Upper lobe of left lung (tissue), 6 donors: ENCODE measurements around the gene RHOXF1. TPM values are rescaled to one million over a fixed set of nuclear protein-coding genes. Genes with fewer than 3 reads are reported as not detected.
"Not testable (repeated sequence)": the region's sequence is repeated elsewhere in the genome, so short reads cannot be mapped to it uniquely, and the experiment has no call there.

ENCODE experiments used
- ATAC-seq, 2 donors: fragments of 200-7000 bp; cut with Tn5 transposase; one replicate each; pipeline ENCODE4 v1.9.1; 2022; ENCODE audit warnings: mild to moderate bottlenecking in 2 of 2, moderate library complexity in 2 of 2; ENCODE audit not compliant: low FRiP score in 2 of 2
- DNase-seq, 2 donors: peaks; one replicate each; pipeline ENCODE4 v3.0.0-alpha.2; 2019 to 2020
- H3K27ac ChIP-seq, 4 donors: fragments of 200-600 bp; sonication (generic); one replicate each; pipeline ENCODE4 v1.5.1; 2016 to 2019
- H3K27me3 ChIP-seq, 4 donors: fragments of 200-600 bp; sonication (generic); one replicate each; pipeline ENCODE4 v1.5.1; 2017 to 2019
- H3K36me3 ChIP-seq, 4 donors: fragments of 200-600 bp; sonication (generic); one replicate each; pipeline ENCODE4 v1.5.1; 2016 to 2019
- H3K4me1 ChIP-seq, 4 donors: fragments of 200-600 bp; sonication (generic); one replicate each; pipeline ENCODE4 v1.5.1; 2018 to 2019
- H3K4me3 ChIP-seq, 4 donors: fragments of 200-600 bp; sonication (generic); one replicate each; pipeline ENCODE4 v1.5.1; 2017 to 2019; ENCODE audit warnings: mild to moderate bottlenecking in 2 of 4, moderate library complexity in 1 of 4
- H3K9me3 ChIP-seq, 4 donors: fragments of 200-600 bp; sonication (generic); one replicate each; pipeline ENCODE4 v1.5.1; 2018 to 2019
- EP300 ChIP-seq, 4 donors: sonication (generic); formaldehyde crosslinking; IDR thresholded peaks; one replicate each; pipeline ENCODE4 v1.5.1; 2017; ENCODE audit warnings: antibody characterized with exemption in 4 of 4, control low read depth in 2 of 4
- POLR2A ChIP-seq, 4 donors: fragments of 450-650 bp; IDR thresholded peaks; one replicate each; pipeline ENCODE4 v1.5.1; 2016 to 2017; ENCODE audit warnings: antibody characterized with exemption in 4 of 4, mild to moderate bottlenecking in 2 of 4
- POLR2AphosphoS5 ChIP-seq, 2 donors: sonication (generic); formaldehyde crosslinking; IDR thresholded peaks; one replicate each; pipeline ENCODE4 v1.5.1; 2017; ENCODE audit warnings: antibody characterized with exemption in 2 of 2
- WGBS, 2 donors: methylation state at CpG; one replicate each; pipeline ENCODE4 v1.1.5; 2017 to 2018; 5-methylcytosine and 5-hydroxymethylcytosine counted together
- total RNA-seq, 6 donors: library from RNA; depleted of rRNA in 4 of 6; stranded (reverse); fragments of >200 nt in 4 of 6; gene quantifications; one replicate each; pipeline versions ENCODE4 v1.1.0 to v1.2.1, GENCODE V29; 2016 to 2021
- TF ChIP-seq, protein P1 (sequence below), 6 experiments: fragments of 450-650 bp in 4 of 6; fragments of 200-600 bp in 2 of 6; sonication (generic) in 2 of 6; IDR thresholded peaks; one replicate each; pipeline ENCODE4 v1.5.1; 2016 to 2019; ENCODE audit warnings: antibody characterized with exemption in 6 of 6
- donor health status: DM: no; HTN: no; CAD: no; lungs with moderate emphysema.
- donor health status: DM: no; HTN: yes; CAD: no; lungs with severe emphysema.

Gene RHOXF1
- total RNA-seq, result 1 to 10 TPM in 2 of 6 donors, under 1 TPM in 2, not detected in 2; 0.47 to 3.1 (median 1.5) TPM

GRCh38 chrX:120115438-120115963 is at the start of gene RHOXF1:
Gene RHOXF1 (minus strand): TSS chrX:120115913. CDS start chrX:120115862, 51 bp downstream.
- no peak within 1 kb of the TSS for H3K4me3 ChIP-seq
- H3K27ac ChIP-seq, result no peak within 1 kb of the TSS
- DNase-seq, result peak in 1 of 2 donors; percentile 34
- ATAC-seq, result no peak
- 92 to 93% methylated on average over 6 to 31 of the region's 35 CpGs for WGBS, 2 donors
- H3K9me3 ChIP-seq, result no peaks in the 10 kb centered on the region
- TF ChIP-seq, protein P1, sequence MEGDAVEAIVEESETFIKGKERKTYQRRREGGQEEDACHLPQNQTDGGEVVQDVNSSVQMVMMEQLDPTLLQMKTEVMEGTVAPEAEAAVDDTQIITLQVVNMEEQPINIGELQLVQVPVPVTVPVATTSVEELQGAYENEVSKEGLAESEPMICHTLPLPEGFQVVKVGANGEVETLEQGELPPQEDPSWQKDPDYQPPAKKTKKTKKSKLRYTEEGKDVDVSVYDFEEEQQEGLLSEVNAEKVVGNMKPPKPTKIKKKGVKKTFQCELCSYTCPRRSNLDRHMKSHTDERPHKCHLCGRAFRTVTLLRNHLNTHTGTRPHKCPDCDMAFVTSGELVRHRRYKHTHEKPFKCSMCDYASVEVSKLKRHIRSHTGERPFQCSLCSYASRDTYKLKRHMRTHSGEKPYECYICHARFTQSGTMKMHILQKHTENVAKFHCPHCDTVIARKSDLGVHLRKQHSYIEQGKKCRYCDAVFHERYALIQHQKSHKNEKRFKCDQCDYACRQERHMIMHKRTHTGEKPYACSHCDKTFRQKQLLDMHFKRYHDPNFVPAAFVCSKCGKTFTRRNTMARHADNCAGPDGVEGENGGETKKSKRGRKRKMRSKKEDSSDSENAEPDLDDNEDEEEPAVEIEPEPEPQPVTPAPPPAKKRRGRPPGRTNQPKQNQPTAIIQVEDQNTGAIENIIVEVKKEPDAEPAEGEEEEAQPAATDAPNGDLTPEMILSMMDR (IDR thresholded peaks at IDR 0.05), result no peak
- TF ChIP-seq EP300 (IDR thresholded peaks at IDR 0.05) (no peak), POLR2AphosphoS5 (IDR thresholded peaks at IDR 0.05) (no peak), POLR2A (IDR thresholded peaks at IDR 0.05) (no peak)
- no peaks in the 10 kb centered on the region for H3K27me3 ChIP-seq
- no peaks in the 10 kb centered on the region for H3K36me3 ChIP-seq
- H3K4me1 ChIP-seq, result no peaks in the 10 kb centered on the region

DNA sequence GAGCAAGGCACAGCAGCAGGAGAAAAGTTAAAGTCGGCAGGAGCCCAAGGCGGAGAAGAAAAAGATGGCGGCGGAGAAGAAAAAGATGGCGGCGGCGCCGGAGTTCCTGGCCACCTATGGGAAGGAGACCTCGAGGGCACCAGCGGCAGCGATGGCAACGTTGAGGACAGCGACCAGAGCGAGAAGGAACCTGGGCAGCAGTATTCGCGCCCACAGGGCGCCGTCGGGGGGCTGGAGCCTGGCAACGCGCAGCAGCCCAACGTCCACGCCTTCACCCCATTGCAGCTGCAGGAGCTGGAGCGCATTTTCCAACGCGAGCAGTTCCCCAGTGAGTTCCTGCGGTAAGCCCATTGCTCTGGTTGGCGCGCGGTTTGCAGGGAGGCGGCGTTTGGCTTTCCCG is 43.4 kb upstream of the RHOXF1 start:
- WGBS, 2 donors, result 91% methylated on average over 25 of the region's 33 CpGs; no CpG with 5 or more reads in 1 of the 2 donors
- H3K9me3 ChIP-seq, H3K4me1 ChIP-seq, H3K4me3 ChIP-seq, H3K27me3 ChIP-seq, H3K36me3 ChIP-seq, ATAC-seq, H3K27ac ChIP-seq: not testable (repeated sequence)
- DNase-seq, result peak in 1 of 2 donors; percentile 59

DNA sequence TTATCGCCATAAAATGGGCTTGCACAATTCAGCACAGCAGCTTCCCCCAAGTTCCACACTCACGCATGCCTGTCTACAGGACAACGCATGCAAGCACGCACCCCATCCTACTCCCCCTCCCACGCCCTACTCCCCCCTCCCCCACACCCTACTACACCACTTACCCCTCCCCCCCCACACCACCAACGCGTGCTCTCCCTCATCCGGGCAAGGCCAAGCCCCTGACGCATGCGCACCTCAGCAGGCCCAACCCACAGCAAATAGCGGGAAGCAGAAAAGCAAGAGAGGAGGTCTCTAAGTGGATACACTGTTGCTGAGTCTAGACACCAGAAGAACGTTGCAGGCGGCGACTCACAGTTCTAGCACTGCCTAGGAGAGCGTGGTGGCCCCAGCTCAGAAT is 42.6 kb upstream of the RHOXF1 start, which contains the start of gene RHOXF2:
RHOXF2 (plus strand) TSS at position 301 of the 400 bp plus-strand sequence. CDS start 138 bp downstream, outside the sequence.
- not testable (repeated sequence) for H3K4me3 ChIP-seq, H3K9me3 ChIP-seq, H3K27ac ChIP-seq, H3K27me3 ChIP-seq, H3K4me1 ChIP-seq, DNase-seq, H3K36me3 ChIP-seq, ATAC-seq
- WGBS, 2 donors, result no CpG with 5 or more reads among the region's 15 CpGs

GRCh38 chrX:120150109-120150744 is 34.5 kb upstream of the RHOXF1 start:
- H3K9me3 ChIP-seq, DNase-seq, H3K4me1 ChIP-seq, H3K36me3 ChIP-seq, H3K4me3 ChIP-seq, H3K27me3 ChIP-seq, H3K27ac ChIP-seq: not testable (repeated sequence)
- no CpG with 5 or more reads among the region's 12 CpGs for WGBS, 2 donors
- ATAC-seq, result peak; percentile 55 to 62

GRCh38 chrX:120147537-120147936 is 31.8 kb upstream of the RHOXF1 start:
- H3K9me3 ChIP-seq, result peaks cover 0 to 10% (median 0%) of the 10 kb centered on the region in 4 donors
- no peaks in the 10 kb centered on the region for H3K36me3 ChIP-seq
- WGBS, 2 donors, result 90 to 91% methylated on average over 8 of the region's 8 CpGs
- no peak overlapping the region for H3K27ac ChIP-seq
- no peaks in the 10 kb centered on the region for H3K4me1 ChIP-seq
- TF ChIP-seq POLR2A (IDR thresholded peaks at IDR 0.05) (no peak), POLR2AphosphoS5 (IDR thresholded peaks at IDR 0.05) (no peak)
- TF ChIP-seq, protein P1 (IDR thresholded peaks at IDR 0.05), result no peak
- no peaks in the 10 kb centered on the region for H3K27me3 ChIP-seq
- DNase-seq, result no peak
- no peak overlapping the region for H3K4me3 ChIP-seq
- ATAC-seq, result no peak

GRCh38 chrX:120146323-120146722 is 30.6 kb upstream of the RHOXF1 start:
- H3K4me3 ChIP-seq, H3K27ac ChIP-seq, DNase-seq, H3K27me3 ChIP-seq, H3K9me3 ChIP-seq, ATAC-seq, H3K4me1 ChIP-seq, H3K36me3 ChIP-seq: not testable (repeated sequence)
- WGBS, 2 donors, result 87 to 95% methylated on average over 1 of the region's 1 CpG

DNA sequence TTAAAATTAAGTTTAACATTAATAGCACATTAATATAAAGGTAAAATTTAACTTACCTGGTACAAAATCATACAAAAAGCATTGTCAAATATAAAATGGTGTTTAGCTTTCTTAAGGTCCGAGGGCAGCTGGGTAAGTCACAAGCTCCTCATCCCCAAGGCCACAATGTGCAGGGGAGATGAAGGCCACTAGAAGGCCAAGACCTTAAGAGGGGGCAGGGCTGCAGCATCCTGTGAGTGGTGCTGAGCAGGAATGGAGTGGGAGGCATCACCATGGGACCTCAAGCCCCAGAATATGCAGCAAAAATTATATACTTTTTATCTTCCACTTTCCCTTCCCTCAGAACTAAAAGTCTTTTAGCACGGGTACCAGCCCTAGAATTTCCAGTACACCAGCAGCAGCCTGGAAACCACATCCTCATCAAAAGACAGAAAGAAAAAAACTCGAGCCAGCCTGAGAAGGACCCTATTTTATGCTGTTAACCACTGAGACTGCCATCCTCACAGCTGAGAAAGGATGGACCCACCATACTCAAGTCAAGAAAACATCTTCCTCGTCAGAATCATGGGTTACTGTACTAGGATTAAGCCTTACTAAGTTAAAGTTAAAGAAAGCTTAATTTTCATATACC is 29.7 kb upstream of the RHOXF1 start:
- ATAC-seq (no peak), DNase-seq (no peak)
- H3K9me3 ChIP-seq, result peaks cover 0 to 10% (median 0%) of the 10 kb centered on the region in 4 donors
- TF ChIP-seq EP300 (IDR thresholded peaks at IDR 0.05), result no peak
- TF ChIP-seq, protein P1 (IDR thresholded peaks at IDR 0.05), result no peak
- no peak for TF ChIP-seq POLR2AphosphoS5 (IDR thresholded peaks at IDR 0.05)
- no peak for TF ChIP-seq POLR2A (IDR thresholded peaks at IDR 0.05)
- 47% methylated on average over 4 of the region's 4 CpGs for WGBS, 2 donors
- H3K4me1 ChIP-seq, result no peaks in the 10 kb centered on the region
- no peaks in the 10 kb centered on the region for H3K27me3 ChIP-seq
- no peaks in the 10 kb centered on the region for H3K36me3 ChIP-seq
- no peak overlapping the region for H3K4me3 ChIP-seq
- no peak overlapping the region for H3K27ac ChIP-seq
